Measurements from ENCODE around the gene STUB1. TPM values are rescaled to one million over a fixed set of nuclear protein-coding genes. Genes with fewer than 3 reads are reported as not detected.

The STUB1 gene
- total RNA-seq, 1 donor from 2014 or later, result 109 TPM

- no peak for DNase-seq (ENCODE audit: low spot score)
Observed at GRCh38 chr16:693766-694165, 13.6 kb downstream of the STUB1 start.

DNA sequence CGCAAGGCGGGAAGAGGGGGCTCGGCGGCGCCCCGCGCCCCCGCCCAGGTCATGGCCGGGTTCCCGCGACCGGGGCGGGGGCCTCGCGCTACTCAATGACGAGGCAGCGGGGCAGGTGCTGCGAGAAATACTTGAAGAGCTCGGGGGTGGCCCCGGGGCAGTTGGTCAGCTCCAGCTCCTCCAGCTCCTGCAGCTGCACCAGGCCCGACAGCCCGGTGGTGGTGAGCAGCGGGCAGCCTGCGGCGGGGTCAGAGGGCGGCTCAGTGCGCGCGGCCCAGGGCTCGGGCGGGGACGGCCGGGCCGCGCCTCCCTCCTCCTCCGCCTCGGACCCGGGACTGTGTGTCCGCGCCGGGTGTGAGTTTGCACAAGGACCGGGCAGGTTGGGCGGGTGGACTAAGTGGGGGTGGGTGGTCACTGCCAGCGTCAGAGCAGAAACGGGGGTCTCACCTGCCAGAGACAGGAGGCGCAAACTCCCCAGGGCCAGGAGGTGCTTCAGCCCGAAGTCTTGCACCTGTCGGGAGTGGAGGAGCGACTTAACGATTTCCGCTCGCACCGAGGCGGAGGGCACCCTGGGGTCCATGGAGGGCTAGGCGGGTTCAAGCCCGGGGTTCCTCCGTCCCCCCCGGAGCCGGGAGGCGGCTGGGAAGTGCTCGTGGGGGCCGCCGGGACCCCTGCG, 14.1 kb downstream of the STUB1 start:
- no peak for DNase-seq (ENCODE audit: low spot score)

- DNase-seq (ENCODE audit: low spot score), result no peak
Observed at GRCh38 chr16:694863-695354, 14.7 kb downstream of the STUB1 start.

DNA sequence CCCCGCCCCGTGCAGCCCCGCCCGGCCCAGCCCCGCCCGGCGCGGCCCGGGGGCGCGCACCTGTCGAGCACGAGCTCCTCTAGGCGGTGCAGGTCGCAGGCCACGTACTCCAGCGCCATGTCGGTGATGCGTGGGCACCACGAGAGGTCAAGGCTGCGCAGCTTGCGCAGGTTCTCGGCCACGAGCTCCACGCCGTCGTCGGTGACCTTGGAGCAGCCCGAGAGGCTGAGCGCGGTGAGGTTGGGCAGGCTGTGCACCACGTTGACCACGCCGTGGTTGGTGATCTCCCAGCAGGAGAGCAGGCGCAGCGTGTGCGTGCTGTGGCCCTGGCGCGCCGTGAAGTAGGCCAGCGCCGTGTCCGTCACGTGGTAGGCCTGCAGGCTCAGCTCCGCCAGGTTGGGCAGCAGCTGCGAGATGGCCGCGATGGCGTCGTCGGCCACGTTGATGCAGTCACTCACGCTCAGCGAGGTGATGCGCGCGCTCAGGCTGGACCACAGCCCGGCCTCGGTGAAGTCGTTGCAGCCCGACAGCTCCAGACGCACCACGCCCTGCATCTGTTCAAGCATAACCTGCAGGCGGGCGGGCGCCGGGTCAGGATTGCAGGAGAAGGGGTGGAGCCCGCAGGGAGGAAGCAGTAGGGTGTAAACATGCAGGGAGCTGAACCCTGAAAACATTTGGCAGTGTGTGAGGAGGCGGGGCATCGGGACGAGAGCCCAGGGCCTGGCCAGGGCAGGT, 15.3 kb downstream of the STUB1 start:
- DNase-seq (ENCODE audit: low spot score), result no peak

- DNase-seq (ENCODE audit: low spot score), result no peak
Observed at GRCh38 chr16:698911-699671, 18.9 kb downstream of the STUB1 start.

DNA sequence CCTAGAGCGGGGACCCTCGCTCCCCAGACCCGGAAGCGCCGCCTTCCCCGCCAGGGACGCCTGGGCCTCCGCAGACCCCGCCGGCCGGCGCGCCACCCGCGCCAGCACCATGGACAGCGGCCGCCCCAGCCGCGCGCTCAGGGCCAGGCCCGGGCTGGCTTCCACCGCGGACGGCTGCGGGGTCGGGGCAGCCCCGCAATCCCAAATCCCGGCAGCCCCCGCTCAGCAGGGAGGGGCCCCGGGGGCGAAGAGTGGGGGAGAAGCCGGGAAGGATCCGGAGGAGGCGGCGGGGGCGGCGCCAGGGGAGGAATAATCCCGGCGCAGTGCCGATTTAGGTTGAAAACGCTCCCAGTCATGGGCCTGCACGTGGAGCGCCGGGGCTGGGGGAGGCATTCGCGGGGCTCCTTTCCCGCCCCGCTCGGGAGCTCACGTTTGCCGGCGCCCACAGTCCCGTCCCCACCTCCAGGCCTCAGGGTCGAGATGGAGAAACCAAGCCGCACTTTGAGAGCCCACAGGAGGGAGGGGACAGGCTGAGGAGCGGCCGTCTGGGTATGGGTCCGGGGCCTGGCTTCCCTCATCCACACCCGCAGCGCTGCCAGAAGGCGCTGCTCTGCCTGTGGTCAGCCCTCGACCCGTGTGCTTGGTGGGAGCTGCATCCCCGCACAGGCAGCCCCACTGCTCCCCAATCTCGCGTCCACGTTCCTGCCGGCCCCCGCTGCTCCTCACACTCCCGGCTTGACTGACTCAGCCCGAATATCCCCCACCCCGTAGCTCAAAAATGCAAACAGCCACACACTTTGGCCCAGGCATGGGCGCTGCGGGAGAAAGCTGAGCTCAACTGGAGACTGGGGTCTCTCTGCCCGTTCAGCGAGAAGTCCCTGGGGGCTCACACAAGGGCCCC, 20.7 kb downstream of the STUB1 start:
- DNase-seq (ENCODE audit: low spot score), result no peak

GRCh38 chr16:702341-702740, 22.1 kb downstream of the STUB1 start:
- no peak for DNase-seq (ENCODE audit: low spot score)

DNA sequence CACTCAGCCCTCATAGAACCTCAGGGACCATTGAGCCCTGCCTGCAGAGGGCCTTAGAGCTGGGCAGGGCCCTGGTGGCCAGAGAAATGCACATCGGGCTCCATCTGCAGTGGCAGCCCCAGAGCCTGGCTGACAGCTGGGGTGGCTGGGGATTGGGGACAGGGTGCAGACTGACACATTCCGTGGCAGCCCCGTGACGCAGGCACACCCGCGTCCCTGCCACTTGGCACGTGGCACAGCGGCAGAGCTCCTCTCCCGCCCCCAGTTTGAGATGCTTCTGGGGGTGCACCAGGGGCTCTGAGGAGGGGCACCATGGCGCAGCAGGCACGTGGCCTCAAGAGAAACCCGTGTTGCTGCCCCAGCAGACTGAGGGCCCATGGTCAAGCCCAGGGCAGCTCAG, 23.2 kb downstream of the STUB1 start:
- no peak for DNase-seq (ENCODE audit: low spot score)

GRCh38 chr16:704047-704446, 23.8 kb downstream of the STUB1 start:
- no peak for DNase-seq (ENCODE audit: low spot score)

- DNase-seq (ENCODE audit: low spot score), result no peak
Observed at GRCh38 chr16:704552-705380, 24.6 kb downstream of the STUB1 start.

DNA sequence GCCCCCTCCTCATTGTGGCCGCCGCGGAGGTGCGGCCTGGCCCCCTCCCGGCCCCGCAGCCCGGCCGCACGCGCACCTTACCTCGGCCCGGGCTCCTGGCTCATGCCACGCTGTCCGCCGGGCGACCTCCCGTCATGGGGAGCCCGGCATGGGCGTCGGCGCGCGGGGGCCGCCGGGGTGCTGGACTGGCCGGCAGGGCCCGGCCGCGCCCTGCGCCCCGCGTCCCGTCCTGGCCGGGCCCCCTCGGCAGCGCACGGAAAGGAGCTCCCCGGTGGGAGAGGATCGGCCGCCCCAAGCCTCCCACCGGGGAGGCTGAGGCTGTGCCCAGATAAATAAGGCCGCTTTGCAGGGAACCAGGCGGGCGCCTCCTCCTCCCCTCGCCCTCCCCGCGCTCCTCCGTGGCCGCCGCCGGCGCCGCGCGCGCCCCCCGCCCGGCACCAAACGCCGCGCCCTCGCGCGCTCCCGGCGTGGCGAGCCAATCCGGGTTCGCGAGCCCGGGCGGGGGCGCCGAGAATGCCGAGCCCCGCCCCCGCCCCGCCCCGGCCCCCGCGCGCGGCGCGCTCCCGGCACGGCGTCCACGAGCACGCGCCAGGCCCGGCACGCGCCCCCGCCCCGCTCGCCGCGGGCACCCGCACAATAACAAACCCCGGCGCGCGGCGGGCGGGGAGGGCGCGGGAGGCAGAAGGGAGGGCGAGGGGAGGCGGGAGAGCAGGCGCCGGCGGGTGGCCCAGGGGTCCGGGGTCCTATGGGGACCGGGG, 25.4 kb downstream of the STUB1 start, which contains the start of gene FBXL16:
TSS of gene FBXL16 (minus strand) at position 371 of the 758 bp plus-strand sequence. CDS start 8,396 bp downstream, outside the sequence.
- DNase-seq (ENCODE audit: low spot score), result no peak

DNA sequence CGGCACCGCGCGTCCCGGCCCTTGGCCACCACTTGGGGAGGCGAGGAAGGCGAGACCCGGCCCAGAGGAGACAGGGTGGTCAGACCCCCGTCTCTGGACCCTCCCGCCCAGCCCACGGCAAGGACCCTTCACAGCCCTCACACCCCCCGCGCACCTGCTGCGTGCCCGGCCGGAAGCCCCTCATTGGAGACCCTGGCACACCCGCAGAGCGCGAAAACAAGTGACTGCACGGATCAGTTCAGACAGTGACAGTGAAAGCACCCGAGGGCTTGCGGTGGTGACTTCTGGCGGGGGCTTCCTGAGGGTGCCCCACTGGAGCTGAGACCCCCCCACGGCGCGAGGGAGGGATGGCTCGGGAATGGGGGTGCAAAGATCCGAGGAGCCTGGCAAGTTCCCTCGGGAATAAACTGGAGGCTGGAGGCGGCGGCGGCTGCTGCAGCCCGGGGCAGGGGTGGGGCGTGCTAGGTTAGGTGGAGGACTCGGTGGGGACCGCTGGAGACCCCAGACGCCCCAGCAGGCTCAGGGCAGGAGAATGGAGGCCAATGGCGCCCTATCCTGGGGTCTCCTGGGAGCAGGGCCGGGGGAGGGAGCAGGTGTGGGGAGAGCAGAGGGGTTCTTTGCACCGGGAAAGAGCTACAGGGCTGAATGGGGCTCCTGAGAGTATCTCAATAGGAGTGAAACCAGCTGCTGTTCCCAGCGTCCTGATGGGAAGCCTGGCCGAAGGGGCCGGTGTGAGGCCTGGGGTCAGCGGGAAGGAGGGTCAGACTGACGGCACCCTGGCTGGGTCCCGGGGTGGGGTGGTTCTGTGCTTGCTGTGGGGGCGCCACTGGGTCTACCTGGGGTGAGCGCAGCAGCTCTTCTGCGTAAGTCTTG, 26.2 kb downstream of the STUB1 start:
- no peak for DNase-seq (ENCODE audit: low spot score)

DNA sequence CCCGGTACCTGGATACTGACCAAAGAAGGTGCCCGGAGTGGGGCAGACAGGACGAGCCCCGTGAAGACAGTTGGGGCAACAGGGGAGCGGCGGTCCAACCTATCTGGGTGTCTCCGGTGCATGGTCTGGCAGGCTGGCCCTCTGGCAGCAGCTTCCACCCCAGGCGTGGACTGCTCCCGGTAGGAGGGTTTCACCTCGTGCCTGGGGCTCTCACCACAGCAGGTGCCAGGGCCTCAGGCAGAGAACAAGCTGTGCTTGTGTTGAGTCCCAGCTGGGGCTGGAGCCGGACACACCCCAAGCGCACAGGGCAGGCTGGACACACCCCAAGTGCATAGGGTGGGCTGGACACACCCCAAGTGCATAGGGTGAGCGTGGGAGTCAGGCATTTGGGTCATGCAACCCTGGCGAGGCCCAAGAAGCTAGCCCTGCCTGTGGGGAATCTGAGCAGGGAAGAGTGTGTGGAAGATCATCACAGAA, 26.9 kb downstream of the STUB1 start:
- DNase-seq (ENCODE audit: low spot score), result no peak

GRCh38 chr16:708019-708418, 27.8 kb downstream of the STUB1 start:
- no peak for DNase-seq (ENCODE audit: low spot score)

DNA sequence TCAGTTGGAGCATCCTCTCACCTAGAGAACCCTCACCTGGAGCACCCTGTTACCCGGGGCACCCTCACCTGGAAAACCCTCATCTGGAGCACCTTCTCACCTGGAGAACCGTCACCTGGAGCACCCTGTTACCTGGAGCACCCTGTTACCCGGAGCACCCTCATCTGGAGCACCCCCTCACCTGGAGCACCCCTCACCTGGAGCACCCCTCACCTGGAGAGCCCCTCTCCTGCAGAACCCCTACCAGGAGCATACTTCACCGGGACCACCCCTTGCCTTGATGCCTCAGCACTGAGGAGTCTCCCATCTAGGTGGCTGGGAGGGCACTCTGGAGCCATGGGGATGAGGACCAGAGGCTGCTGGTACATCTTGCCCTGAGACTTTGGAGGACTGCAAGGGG, 28.7 kb downstream of the STUB1 start:
- no peak for DNase-seq (ENCODE audit: low spot score)

DNA sequence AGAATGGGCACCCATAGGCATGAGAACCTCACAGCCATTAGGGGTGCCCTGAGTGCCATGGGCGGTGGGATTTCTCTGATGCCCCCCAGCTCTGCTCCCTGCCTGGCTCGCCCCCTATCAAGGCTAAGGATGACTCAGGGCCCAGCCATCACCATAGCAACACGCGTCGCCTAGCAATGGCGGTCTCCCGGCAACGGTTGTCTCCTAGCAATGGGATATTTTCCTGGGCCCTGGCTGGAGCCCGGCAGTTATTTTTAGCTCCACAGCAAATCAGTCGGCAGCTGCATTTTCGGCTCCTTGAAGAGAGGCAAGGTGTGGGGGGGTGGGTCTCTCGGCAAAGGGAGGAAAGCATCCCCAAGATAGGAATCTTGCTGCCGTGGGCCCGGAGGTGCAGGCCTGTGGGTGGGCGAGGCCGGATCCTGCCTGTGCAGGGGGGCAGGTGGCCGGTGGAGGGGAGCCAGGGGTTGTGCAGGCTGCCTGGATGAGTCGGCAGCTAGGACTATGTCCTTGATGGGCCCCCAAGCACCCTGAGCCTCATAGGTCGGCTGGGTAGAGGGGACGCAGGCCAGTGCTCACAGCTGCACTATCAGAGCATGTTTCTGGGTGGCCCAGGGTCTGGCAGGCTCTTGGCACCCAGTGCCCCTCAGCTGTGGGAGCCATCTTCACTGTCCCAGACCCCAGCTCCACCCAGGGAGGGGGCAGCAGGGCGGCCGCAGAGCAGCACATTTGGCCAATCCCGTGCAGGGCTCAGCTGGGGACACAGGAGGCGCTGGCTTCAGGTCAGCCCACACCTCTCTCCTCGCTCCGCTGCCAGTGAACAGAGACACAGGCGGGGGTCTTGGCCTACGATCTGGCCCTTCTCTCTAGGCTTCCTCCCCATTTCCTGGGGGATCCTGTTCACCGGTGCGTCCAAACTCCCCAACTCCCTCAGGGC, 29.6 kb downstream of the STUB1 start:
- DNase-seq (ENCODE audit: low spot score), result no peak

- DNase-seq (ENCODE audit: low spot score), result no peak
Observed at GRCh38 chr16:710500-711075, 30.4 kb downstream of the STUB1 start.
